ENCODE results near the gene TEP1.
"Not testable (repeated sequence)": the region's sequence is repeated elsewhere in the genome, so short reads cannot be mapped to it uniquely, and the experiment has no call there.

Gene TEP1

GRCh38 chr14:20341032-20341431 is 72.3 kb downstream of the TEP1 start:
- DNase-seq (ENCODE audit: low read depth), result not testable (repeated sequence)

- no peak for DNase-seq (ENCODE audit: low read depth)
Observed at GRCh38 chr14:20334017-20334416, 79.3 kb downstream of the TEP1 start.

GRCh38 chr14:20333494-20333841 is 79.8 kb downstream of the TEP1 start:
- DNase-seq (ENCODE audit: low read depth), result no peak

GRCh38 chr14:20332788-20333493 is 80.4 kb downstream of the TEP1 start, which contains the start of gene CCNB1IP1:
Gene CCNB1IP1 (minus strand): TSS chr14:20333279. CDS start chr14:20316523, 16,756 bp downstream.
- DNase-seq (ENCODE audit: low read depth), result peak; percentile 28

GRCh38 chr14:20332431-20332787 is 80.9 kb downstream of the TEP1 start:
- no peak for DNase-seq (ENCODE audit: low read depth)

GRCh38 chr14:20331053-20331613 is 82.2 kb downstream of the TEP1 start:
- DNase-seq (ENCODE audit: low read depth), result no peak

- no peak for DNase-seq (ENCODE audit: low read depth)
Observed at GRCh38 chr14:20329355-20329754, 83.9 kb downstream of the TEP1 start.

GRCh38 chr14:20328705-20329104 is 84.6 kb downstream of the TEP1 start:
- DNase-seq (ENCODE audit: low read depth), result no peak

GRCh38 chr14:20327005-20327869 is 86.1 kb downstream of the TEP1 start:
- DNase-seq (ENCODE audit: low read depth), result no peak

- no peak for DNase-seq (ENCODE audit: low read depth)
Observed at GRCh38 chr14:20317720-20318119, 95.6 kb downstream of the TEP1 start.
